CD4-positive, alpha-beta T cell treated with Interleukin-4 for 1 hour (primary cell): ENCODE data around the gene HDGFL3.

ENCODE experiments used
- DNase-seq, 2 donors: peaks; one replicate each; pipeline ENCODE4 v3.0.0-alpha.2; 2020 to 2022

Gene HDGFL3

GRCh38 chr15:83119968-83120581 is 87.5 kb downstream of the HDGFL3 start:
- DNase-seq, result no peak

GRCh38 chr15:83118968-83119367 is 88.7 kb downstream of the HDGFL3 start:
- no peak for DNase-seq

- no peak for DNase-seq
Measured at GRCh38 chr15:83118291-83118827, 89.3 kb downstream of the HDGFL3 start.

- DNase-seq, result no peak
Measured at GRCh38 chr15:83115831-83116565, 91.6 kb downstream of the HDGFL3 start.

- no peak for DNase-seq
Measured at GRCh38 chr15:83115410-83115809, 92.2 kb downstream of the HDGFL3 start.

GRCh38 chr15:83114856-83115255 is 92.8 kb downstream of the HDGFL3 start:
- no peak for DNase-seq

GRCh38 chr15:83113881-83114674 is 93.5 kb downstream of the HDGFL3 start:
- no peak for DNase-seq

- no peak for DNase-seq
Measured at GRCh38 chr15:83112956-83113299, 94.7 kb downstream of the HDGFL3 start.

GRCh38 chr15:83112233-83112955 is 95.2 kb downstream of the HDGFL3 start:
- DNase-seq, result no peak

GRCh38 chr15:83111149-83111548 is 96.5 kb downstream of the HDGFL3 start:
- no peak for DNase-seq

GRCh38 chr15:83110381-83110780 is 97.2 kb downstream of the HDGFL3 start:
- no peak for DNase-seq

- DNase-seq, result no peak
Measured at GRCh38 chr15:83109532-83109931, 98.1 kb downstream of the HDGFL3 start.

GRCh38 chr15:83108266-83109219 is 99.1 kb downstream of the HDGFL3 start:
- DNase-seq, result peak; percentile 28 to 76

- no peak for DNase-seq
Measured at GRCh38 chr15:83107841-83108181, 99.8 kb downstream of the HDGFL3 start.

GRCh38 chr15:83106994-83107840 is 100.4 kb downstream of the HDGFL3 start, which contains the start of gene TM6SF1:
TM6SF1 (plus strand) TSS chr15:83107645; CDS start chr15:83107681, 36 bp downstream.
- DNase-seq, result no peak

- DNase-seq, result no peak
Measured at GRCh38 chr15:83105440-83105839, 102.2 kb downstream of the HDGFL3 start.

- no peak for DNase-seq
Measured at GRCh38 chr15:83104141-83104540, 103.5 kb downstream of the HDGFL3 start.

GRCh38 chr15:83102346-83102745 is 105.3 kb downstream of the HDGFL3 start:
- DNase-seq, result no peak

GRCh38 chr15:83100097-83100646 is 107.5 kb downstream of the HDGFL3 start:
- DNase-seq, result no peak

GRCh38 chr15:83099290-83099689 is 108.3 kb downstream of the HDGFL3 start:
- no peak for DNase-seq
